Renal cortex interstitium (tissue), 11 donors: ENCODE measurements around the gene CCDC117. TPM values are rescaled to one million over a fixed set of nuclear protein-coding genes. Genes with fewer than 3 reads are reported as not detected.
A peak's percentile ranks its signal among the peaks of the same experiment; 100 is the strongest.
"Not testable (repeated sequence)": the region's sequence is repeated elsewhere in the genome, so short reads cannot be mapped to it uniquely, and the experiment has no call there.

Experiments
- DNase-seq, 11 donors: peaks; one replicate each; pipeline ENCODE4 v3.0.0-alpha.2; 2013; ENCODE audit warnings: low read depth in 9 of 11, low spot score in 4 of 11; ENCODE audit errors: extremely low read depth in 1 of 11
- polyA plus RNA-seq, 3 donors: library from polyadenylated mRNA; unstranded; fragments of 120-200 nt; gene quantifications; one replicate each; pipeline ENCODE4 v1.2.1, GENCODE V29; 2013; ENCODE audit not compliant: insufficient read length in 3 of 3

Gene CCDC117
- polyA plus RNA-seq, 3 donors, result 31.2 to 43.1 (median 40.3) TPM

- DNase-seq, result no peak
These were observed 12.5 kb upstream of the CCDC117 start for GRCh38 chr22:28759861-28760560.

GRCh38 chr22:28761449-28761755 lies 11.1 kb upstream of the CCDC117 start:
- no peak for DNase-seq

- not testable (repeated sequence) for DNase-seq
These were observed 10.5 kb upstream of the CCDC117 start for GRCh38 chr22:28762000-28762399.

- no peak for DNase-seq
These were observed 5.9 kb upstream of the CCDC117 start for GRCh38 chr22:28766628-28767027.

GRCh38 chr22:28768701-28769393 lies 3.6 kb upstream of the CCDC117 start:
- no peak for DNase-seq

GRCh38 chr22:28769394-28770085 lies 3.0 kb upstream of the CCDC117 start:
- DNase-seq, result no peak

- DNase-seq, result no peak
These were observed 1.2 kb upstream of the CCDC117 start for GRCh38 chr22:28771195-28771791.

GRCh38 chr22:28773461-28773867 lies 969 bp downstream of the CCDC117 start:
- peak in 1 of 11 donors; percentile 9 for DNase-seq

- DNase-seq, result no peak
These were observed 1.9 kb downstream of the CCDC117 start for GRCh38 chr22:28774378-28774777.

GRCh38 chr22:28779833-28780232 lies 7.3 kb downstream of the CCDC117 start:
- no peak for DNase-seq

- no peak for DNase-seq
These were observed 7.8 kb downstream of the CCDC117 start for GRCh38 chr22:28780296-28780695.

GRCh38 chr22:28783786-28784671 lies 11.5 kb downstream of the CCDC117 start:
- DNase-seq, result peak in 1 of 11 donors; percentile 38

GRCh38 chr22:28788601-28789000 lies 16.1 kb downstream of the CCDC117 start:
- DNase-seq, result no peak

- no peak for DNase-seq
These were observed 18.6 kb downstream of the CCDC117 start for GRCh38 chr22:28791124-28791523.

- DNase-seq, result no peak
These were observed 19.5 kb downstream of the CCDC117 start for GRCh38 chr22:28791841-28792490.

GRCh38 chr22:28792491-28793383 lies 20.2 kb downstream of the CCDC117 start:
- DNase-seq, result no peak

GRCh38 chr22:28793976-28794584 lies 21.6 kb downstream of the CCDC117 start:
- no peak for DNase-seq
